ENCODE measurements around the gene DNAJB13. TPM values are rescaled to one million over a fixed set of nuclear protein-coding genes. Genes with fewer than 3 reads are reported as not detected.

The DNAJB13 gene
- total RNA-seq, 8 experiments from 2014 or later: 0.17 to 6.7 (median 0.55) TPM; not detected in 1

Other genes with a start within 250 kb of the DNAJB13 start
- 100 to 1,000 TPM in 4 of 8 experiments, 10 to 100 TPM in 4; 61.5 to 173 (median 100) TPM for gene RAB6A, start 190.0 kb upstream of the DNAJB13 start, total RNA-seq
- gene MRPL48, start 163.2 kb upstream of the DNAJB13 start, total RNA-seq: 10 to 100 TPM; 33.3 to 60.5 (median 45.0) TPM
- gene COA4, start 74.2 kb upstream of the DNAJB13 start, total RNA-seq: 100 to 1,000 TPM in 3 of 8 experiments, 10 to 100 TPM in 5; 45.1 to 199 (median 75.5) TPM
- gene PAAF1, start 74.0 kb upstream of the DNAJB13 start, total RNA-seq: 10 to 100 TPM; 15.4 to 32.0 (median 27.9) TPM
- gene UCP2, start 31.8 kb downstream of the DNAJB13 start, total RNA-seq: 10 to 100 TPM in 2 of 8 experiments, 1 to 10 TPM in 6; 1.3 to 15.0 (median 4.0) TPM
- 1 to 10 TPM in 6 of 8 experiments, under 1 TPM in 2; 0.51 to 2.6 (median 2.1) TPM for gene UCP3, start 58.1 kb downstream of the DNAJB13 start, total RNA-seq
- gene C2CD3, start 220.0 kb downstream of the DNAJB13 start, total RNA-seq: 10 to 100 TPM in 6 of 8 experiments, 1 to 10 TPM in 2; 8.0 to 26.3 (median 15.2) TPM
- gene PPME1, start 220.3 kb downstream of the DNAJB13 start, total RNA-seq: 10 to 100 TPM; 34.9 to 68.7 (median 46.8) TPM

All from motor neuron (in vitro differentiated cells).